Measurements from ENCODE around the gene TXNL4A.

The TXNL4A gene

GRCh38 chr18:79971986-79972385 lies 16.4 kb downstream of the TXNL4A start:
- TF ChIP-seq TAF1 (IDR thresholded peaks at IDR 0.05; ENCODE audit: borderline replicate concordance, insufficient read depth, low read length) (no peak), REST (IDR thresholded peaks at IDR 0.05; ENCODE audit: insufficient read depth in 1 of 2, low read depth in 2 of 2, low read length in 2 of 2) (no peak), SIN3A (IDR thresholded peaks at IDR 0.05; ENCODE audit: borderline replicate concordance, insufficient read depth, low read length) (no peak), POLR2AphosphoS5 (IDR thresholded peaks at IDR 0.05; ENCODE audit: low read depth, low read length) (no peak)

GRCh38 chr18:79971211-79971952 lies 17.0 kb downstream of the TXNL4A start:
- TF ChIP-seq FOXP2 (optimal IDR thresholded peaks at IDR 0.05; ENCODE audit: borderline replicate concordance, extremely low read depth, extremely low read length, insufficient read depth) (no peak), POLR2AphosphoS5 (IDR thresholded peaks at IDR 0.05; ENCODE audit: low read depth, low read length) (no peak), REST (IDR thresholded peaks at IDR 0.05; ENCODE audit: insufficient read depth in 1 of 2, low read depth in 2 of 2, low read length in 2 of 2) (no peak), SIN3A (IDR thresholded peaks at IDR 0.05; ENCODE audit: borderline replicate concordance, insufficient read depth, low read length) (no peak), TAF1 (IDR thresholded peaks at IDR 0.05; ENCODE audit: borderline replicate concordance, insufficient read depth, low read length) (no peak)

- TF ChIP-seq FOXP2 (optimal IDR thresholded peaks at IDR 0.05; ENCODE audit: borderline replicate concordance, extremely low read depth, extremely low read length, insufficient read depth) (no peak), POLR2AphosphoS5 (IDR thresholded peaks at IDR 0.05; ENCODE audit: low read depth, low read length) (no peak), TAF1 (IDR thresholded peaks at IDR 0.05; ENCODE audit: borderline replicate concordance, insufficient read depth, low read length) (no peak), SIN3A (IDR thresholded peaks at IDR 0.05; ENCODE audit: borderline replicate concordance, insufficient read depth, low read length) (no peak), REST (IDR thresholded peaks at IDR 0.05; ENCODE audit: insufficient read depth in 1 of 2, low read depth in 2 of 2, low read length in 2 of 2) (no peak)
These were observed 17.8 kb downstream of the TXNL4A start for GRCh38 chr18:79970419-79971133.

GRCh38 chr18:79965119-79965902 lies 23.1 kb downstream of the TXNL4A start:
- TF ChIP-seq FOXP2 (optimal IDR thresholded peaks at IDR 0.05; ENCODE audit: borderline replicate concordance, extremely low read depth, extremely low read length, insufficient read depth) (peak; percentile 79), REST (IDR thresholded peaks at IDR 0.05; ENCODE audit: insufficient read depth in 1 of 2, low read depth in 2 of 2, low read length in 2 of 2) (no peak)

Measured in PFSK-1 (cell line).